CD4-positive, alpha-beta T cell treated with Interleukin-12 subunit alpha and Interleukin-12 subunit beta, for 1 hour (primary cell): ENCODE measurements around the gene ZNF253.
A peak's percentile ranks its signal among the peaks of the same experiment; 100 is the strongest.
"Not testable (repeated sequence)": the region's sequence is repeated elsewhere in the genome, so short reads cannot be mapped to it uniquely, and the experiment has no call there.

Source experiments
- DNase-seq: peaks from one replicate; pipeline ENCODE4 v3.0.0-alpha.2; 2020

Gene ZNF253

GRCh38 chr19:19900139-19900728 is 34.6 kb downstream of the ZNF253 start:
- no peak for DNase-seq

- DNase-seq, result peak; percentile 94
These were observed 35.2 kb downstream of the ZNF253 start, which contains the start of gene ZNF93 for GRCh38 chr19:19900729-19901444. ZNF93 (plus strand) TSS chr19:19900946; CDS start chr19:19901089, 143 bp downstream.

GRCh38 chr19:19907551-19907950 is 41.9 kb downstream of the ZNF253 start:
- not testable (repeated sequence) for DNase-seq

- no peak for DNase-seq
These were observed 44.0 kb downstream of the ZNF253 start for GRCh38 chr19:19909654-19910053.

GRCh38 chr19:19911150-19911549 is 45.5 kb downstream of the ZNF253 start:
- no peak for DNase-seq

- no peak for DNase-seq
These were observed 48.9 kb downstream of the ZNF253 start for GRCh38 chr19:19914596-19914995.

- DNase-seq, result peak; percentile 24
These were observed 64.7 kb downstream of the ZNF253 start for GRCh38 chr19:19930417-19930816.

- DNase-seq, result not testable (repeated sequence)
These were observed 68.0 kb downstream of the ZNF253 start for GRCh38 chr19:19933432-19934314.

GRCh38 chr19:19937403-19937802 is 71.7 kb downstream of the ZNF253 start:
- no peak for DNase-seq

- no peak for DNase-seq
These were observed 72.8 kb downstream of the ZNF253 start for GRCh38 chr19:19938449-19938848.

- no peak for DNase-seq
These were observed 78.3 kb downstream of the ZNF253 start for GRCh38 chr19:19943848-19944582.
